Left hindlimb (tissue), 1 donor: ENCODE results near the gene ACBD6.

Experiments
- DNase-seq: peaks from one replicate; pipeline ENCODE4 v3.0.0-alpha.2; 2018

The ACBD6 gene

DNA sequence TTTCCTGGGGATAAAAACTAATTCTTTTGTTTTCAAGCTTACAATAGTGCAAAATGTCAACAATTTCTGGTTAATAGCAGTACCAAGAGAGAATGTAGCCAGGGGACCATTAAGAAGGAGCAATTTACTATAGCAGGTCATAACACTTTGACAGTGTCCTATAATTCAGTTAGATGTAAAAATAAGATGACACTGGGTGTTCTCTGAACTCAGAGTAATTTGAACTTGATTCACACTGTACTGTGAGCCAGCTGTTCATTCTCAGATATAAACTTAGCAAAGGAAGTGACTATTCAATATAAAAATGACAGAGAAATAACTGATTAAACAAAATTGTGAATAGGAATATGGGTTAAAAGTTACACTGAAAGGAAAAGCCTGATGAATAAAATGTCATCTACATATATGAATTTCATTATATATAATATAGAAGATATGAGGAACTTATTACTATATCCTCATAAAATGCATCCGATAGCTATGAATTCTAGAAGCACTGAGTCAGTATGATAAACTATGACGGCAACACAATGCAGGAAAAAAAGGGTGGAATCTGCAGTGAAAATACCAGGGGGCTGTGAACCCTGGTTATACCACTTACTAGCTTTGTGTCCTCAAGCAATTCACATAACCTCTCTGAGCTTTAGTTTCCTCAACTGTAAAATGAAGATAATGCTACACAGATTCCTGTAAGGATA, 135.9 kb downstream of the ACBD6 start:
- no peak for DNase-seq

DNA sequence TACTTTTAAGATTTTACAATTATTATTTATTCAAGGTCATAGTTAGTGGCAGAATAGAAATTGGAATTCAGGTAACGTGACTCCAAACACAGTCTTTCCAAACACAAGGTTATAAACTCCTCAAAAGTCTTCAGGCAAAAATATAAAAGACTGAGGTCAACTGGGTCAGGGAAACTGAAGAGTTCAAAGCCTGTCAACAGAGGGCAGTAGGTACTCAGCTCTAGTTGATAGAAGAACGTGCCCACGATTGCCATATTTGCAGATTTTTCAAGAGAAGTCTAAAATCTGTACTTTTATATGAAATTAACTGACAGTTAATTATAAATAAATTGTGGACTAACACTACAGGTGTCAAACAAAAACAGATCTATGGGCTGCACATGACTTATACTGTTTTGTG, 137.3 kb downstream of the ACBD6 start:
- no peak for DNase-seq

DNA sequence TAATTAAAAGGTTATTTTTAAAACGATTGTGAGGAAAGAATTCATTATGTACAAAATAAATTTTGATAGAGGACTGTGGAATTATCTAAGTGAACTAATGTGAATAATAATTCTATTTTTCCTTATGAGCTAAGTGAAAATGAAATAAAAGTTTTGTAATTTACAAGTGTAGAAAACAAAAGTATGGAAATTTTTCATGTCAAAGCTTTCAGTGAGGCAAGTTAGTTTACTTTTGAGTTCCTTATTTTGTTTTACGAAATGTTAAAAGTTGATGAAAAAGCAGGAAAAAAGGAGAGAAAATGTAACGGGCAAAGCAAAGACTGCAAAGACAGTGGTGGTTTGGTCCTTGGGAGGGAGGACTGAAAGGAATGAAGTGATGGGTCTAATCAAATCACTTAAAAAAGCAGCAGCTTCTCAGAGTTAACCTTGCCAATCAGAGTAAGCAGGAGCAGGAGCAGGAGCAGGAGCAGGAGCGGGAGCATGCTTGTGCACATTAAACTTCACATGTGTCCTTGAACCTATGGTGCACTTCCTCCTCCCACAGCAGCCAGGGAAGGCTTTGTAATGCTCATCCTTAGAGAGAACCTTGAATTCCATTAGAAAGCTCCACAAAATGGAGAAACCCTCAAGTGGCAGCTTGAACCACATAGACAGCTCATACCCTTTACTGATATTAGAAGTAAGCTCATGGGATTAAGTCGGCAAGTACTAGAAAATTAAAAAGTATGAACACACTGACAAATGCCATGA, 139.0 kb downstream of the ACBD6 start:
- no peak for DNase-seq

DNA sequence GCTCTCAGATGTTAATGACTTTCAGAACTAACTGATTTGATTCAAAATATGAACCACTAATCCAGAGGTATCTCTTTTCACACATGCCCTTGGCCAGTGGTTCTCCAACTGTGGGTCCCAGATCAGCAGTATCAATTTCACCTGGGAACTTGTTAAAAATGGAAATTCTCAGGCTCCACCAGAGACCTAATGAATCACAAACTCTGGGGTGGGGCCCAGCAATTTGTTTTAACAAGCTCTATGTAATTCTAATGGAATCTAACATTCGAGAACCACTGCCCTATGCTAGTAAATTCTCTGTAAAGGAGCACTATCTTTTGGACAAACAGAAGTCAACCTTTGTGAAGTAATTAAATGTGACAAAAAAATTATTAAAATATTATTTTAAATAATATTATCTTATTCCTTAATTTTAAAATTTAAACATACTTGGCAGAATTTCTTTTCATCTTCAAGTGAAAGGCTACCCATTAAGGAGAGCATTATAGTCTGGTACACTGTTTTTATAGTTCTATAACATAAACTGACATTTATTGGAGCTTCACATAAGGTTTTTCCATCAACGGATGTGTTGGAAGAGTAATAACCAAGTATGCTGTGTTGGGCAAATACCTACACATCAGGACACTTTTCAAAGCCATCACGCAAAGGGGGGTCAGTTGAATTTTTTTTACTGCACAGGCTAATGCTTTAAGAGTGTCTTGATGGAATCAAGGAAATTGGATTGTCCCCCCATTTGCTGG, 141.9 kb downstream of the ACBD6 start:
- no peak for DNase-seq

DNA sequence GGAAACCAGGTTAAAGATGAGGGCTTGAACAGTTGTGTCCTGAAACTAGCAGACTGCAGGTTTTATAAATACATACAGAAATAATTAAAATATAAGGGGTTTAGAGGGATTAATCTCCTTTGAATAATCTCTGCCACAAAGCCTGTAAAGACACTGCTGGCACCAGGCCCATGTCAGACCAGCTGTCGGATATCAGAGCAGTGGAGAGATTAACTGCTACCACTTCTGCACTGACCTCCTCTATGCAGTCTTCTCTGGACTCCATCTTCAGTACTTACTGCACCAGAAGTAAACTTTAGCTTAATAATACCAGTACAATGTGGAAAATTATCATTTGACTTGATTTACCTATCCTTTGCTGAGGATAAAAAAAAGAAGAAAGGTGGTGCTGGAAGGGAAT, 143.7 kb downstream of the ACBD6 start:
- DNase-seq = peak; percentile 32

DNA sequence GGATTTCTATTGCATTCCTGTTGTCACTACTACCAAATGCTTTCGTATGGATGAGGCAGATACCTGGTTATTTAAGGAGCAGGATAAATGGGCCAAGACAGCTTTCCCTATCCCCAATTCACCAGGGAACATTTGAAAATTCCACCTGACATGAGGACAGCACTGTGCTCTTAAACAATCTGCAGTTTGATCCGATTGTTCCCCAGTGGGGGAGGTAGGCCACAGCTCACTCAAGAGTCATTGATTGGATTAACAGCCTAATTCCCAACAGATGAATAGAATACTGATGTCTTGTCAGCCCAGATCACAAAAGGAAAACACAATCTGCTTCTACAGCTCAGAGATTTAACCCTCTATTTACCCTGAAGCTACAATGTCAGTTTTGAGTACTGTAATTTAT, 148.4 kb downstream of the ACBD6 start:
- DNase-seq = no peak

DNA sequence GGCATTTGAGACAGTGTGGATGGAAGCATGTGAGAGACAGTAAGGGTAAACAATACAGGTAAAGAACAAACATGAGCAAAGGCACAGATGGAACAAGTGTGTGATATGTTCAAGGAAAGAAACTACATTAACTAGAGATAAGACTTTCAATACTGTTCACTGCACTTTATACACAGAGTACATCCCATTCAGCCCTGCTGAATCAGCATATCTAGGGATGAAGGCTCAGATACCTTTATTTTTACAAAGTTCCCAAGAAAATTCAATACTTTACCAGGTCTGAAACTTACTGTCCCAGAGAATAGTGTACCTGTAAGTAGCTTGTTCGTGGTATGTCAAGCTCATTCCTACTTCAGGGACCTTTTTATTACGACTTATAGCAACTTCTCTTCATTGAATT, 149.8 kb downstream of the ACBD6 start:
- DNase-seq = no peak

DNA sequence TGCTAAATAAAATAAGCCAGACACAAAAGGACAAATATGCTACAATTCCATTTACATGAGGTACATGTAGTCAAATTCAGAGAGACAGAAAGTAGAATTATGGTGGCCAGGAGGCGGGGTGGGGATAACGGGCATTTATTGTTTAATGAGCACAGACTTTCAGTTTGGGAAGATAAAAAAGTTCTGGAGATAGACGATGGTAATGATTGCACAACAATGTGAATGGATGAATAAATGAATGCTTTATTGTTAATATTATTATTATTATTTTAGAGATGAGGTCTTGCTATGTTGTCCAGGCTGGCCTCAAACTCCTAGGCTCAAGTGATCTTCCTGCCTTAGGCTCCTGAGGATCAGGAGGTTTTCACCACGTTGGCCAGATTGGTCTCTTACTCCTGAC, 150.4 kb downstream of the ACBD6 start:
- no peak for DNase-seq

DNA sequence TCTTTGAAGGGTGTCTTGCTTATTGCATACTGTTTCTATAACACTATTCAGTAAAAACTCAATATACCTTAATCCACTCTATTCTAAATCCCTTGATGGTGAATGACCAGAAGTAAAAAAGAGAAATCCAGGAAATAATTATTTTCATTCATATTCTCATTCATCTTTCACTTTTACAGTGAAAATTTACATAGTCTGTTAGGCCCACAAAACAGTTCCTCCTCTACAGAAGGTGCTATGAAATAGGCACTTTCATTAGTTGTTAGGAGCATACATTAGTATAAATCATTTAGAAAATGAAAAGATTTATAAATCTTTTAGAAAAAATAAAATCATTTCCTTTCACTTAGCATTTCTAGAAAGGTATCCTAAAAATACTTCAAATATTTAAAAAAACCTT, 157.2 kb downstream of the ACBD6 start:
- DNase-seq = no peak

DNA sequence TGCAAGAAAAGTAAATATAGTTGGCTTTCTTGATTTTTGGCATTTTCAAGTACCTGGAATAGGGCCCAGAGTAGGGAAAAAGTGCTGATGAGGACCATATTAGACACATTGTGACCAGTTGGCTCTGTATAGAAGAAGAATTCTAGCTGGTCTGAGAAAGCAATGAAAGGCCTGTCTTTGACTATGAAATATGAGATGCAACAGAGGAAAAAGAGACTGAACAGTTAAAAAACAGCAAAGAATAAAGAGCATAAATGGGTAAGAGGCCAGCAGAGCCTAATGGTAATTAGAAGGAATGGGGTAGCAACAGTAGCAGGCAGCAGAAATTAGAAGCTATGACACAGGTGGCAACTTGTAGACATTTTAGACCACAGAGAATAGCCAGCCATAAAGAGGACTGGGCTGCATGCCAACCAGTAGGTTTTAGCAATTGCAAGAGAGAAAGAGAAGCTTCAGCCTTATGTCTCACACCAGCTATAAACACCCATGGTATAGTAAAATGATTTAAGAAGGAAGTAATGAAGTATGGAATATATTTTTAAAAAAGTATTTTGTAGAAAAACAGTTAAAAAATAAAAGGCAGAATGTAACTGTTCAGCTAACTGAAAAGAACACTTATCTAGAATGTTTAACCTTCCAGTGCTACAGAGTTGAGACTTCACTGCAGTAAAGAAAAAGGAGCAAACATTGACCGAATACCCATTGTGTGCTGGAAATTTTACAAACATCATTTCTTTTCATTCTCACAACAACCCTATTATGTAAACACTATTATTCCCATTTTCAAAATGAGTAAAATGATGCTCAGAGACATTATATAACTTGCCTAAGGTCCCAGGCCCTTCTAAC, 158.2 kb downstream of the ACBD6 start:
- peak; percentile 39 for DNase-seq

DNA sequence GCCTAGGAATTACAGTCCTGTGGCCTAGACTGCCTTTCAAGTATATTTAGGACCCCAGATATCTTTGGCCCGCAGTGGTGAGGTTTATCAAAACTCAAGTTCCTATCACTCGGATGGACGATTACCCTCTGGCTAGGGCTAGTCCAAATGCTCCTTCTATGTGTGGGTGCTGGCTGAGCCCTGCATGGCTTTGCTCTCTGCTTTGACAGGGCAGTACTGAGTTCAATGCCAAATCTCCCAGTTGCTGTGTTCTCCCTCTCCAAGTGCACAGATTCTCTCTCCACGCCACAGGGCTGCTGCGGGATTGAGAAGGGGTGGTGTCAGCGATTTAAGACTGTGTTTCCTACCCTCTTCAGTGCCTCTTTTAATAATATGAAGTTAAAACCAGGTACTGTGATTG, 175.3 kb downstream of the ACBD6 start:
- no peak for DNase-seq

DNA sequence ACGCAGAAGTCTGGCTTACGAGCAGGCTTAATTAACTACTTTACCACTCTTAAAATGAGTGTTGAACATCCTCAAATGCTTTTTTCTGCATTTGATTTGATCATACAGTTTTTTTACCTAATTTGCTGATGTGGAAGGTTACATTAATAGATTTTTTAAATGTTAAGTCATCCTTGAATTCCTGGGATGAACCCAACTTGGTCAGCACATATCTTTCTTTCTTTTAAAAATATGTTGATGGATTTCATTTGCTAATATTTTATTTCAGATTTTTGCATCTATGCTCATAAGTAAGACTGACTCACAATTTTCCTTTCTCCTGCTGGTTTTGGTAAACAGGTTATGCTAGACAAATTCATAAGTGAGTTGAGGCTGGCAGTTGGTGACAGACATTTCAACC, 189.5 kb downstream of the ACBD6 start:
- no peak for DNase-seq

DNA sequence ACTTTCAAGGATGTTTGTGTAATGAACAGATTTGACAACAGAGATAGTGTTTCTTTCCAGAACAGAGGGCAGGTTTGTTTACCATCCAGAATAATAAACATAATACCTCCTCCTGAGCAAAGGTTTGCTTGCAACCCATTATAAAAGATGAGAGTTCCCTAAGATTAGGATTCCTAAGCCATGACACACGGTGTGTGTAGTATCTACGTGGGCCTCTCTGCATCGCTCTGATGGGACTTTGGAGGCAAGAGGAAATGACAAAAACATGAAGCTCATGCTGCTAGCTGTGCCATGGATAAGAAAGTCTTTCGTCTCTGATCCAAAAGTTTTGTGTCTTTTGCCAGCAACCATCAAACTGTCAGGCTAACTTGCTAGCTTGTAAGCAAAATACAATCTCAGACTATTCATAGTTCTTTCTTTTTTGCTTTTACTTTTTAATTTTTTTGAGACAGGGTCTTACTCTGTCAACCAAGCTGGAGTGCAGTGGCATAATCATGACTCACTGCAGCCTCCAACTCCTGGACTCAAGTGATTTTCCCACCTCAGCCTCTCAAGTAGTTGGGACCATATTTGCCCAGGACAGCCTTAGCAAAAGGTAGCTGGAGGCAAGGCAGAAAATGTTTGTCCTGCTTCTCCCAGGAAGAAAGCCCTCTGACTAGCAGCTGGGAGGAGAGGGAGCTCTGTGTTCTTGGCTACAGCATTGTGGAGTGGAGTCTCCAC, 191.2 kb downstream of the ACBD6 start:
- DNase-seq = no peak

DNA sequence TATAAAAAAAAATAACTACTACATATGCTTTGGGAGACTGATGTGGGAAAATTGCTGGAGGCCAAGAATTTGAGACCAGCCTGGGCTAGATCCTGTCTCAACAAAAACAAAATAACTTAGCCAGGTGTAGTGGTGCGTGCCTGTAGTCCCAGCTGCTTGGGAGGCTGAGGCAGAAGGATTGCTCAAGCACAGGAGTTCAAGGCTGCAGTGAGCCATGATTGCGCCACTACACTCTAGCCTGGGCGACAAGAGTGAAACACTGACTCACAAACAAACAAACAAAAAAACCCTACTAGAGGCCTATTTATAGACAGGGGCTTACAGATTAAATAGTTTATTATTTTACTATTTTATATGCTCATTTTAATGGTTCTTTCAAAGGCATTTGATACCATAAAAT, 192.3 kb downstream of the ACBD6 start:
- DNase-seq = no peak

DNA sequence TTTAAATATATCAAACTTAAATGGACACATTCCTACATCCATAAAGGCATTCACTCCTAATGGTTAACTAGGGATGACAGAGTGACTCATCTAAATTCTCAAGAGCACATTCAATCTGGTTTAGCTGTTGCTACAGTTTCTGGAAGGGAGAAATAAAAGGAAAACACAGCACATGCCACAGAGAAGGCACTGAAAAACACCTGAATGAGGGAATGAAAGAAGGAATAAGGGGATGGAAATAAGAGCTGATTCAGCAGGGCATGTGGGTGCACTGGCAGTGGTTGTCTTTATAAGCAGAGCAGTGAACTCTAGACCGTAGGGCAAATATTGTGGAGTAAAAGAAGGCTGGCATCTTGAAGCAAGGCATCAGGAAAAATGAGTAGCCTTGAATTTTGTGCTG, 193.0 kb downstream of the ACBD6 start:
- no peak for DNase-seq

DNA sequence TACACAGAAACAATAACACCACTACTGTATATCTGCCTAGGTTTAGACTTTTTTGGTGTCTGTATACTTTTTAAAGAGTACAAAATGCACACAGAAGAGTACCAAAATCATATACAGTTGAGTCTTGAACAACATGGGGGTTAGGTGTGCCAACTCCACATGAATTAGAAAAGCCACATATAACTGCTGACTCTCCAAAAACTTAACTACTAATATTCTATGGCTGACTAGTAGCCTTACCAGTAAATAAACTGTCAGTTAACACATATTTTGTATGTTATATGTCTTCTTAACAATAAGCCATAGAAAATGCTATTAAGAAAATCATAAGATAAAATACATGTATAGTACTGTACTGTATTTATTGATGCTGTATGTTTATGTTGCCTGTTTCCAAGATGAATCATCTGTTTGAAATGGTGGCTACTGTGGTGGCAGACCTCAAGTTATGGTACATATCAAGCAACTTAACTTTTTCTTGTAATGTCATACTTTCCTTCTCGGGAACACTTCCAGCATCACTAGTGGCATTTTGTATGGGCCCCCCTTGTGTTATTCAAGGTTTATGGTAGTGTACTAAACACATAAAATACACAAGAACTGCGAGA, 201.1 kb downstream of the ACBD6 start:
- DNase-seq = no peak

DNA sequence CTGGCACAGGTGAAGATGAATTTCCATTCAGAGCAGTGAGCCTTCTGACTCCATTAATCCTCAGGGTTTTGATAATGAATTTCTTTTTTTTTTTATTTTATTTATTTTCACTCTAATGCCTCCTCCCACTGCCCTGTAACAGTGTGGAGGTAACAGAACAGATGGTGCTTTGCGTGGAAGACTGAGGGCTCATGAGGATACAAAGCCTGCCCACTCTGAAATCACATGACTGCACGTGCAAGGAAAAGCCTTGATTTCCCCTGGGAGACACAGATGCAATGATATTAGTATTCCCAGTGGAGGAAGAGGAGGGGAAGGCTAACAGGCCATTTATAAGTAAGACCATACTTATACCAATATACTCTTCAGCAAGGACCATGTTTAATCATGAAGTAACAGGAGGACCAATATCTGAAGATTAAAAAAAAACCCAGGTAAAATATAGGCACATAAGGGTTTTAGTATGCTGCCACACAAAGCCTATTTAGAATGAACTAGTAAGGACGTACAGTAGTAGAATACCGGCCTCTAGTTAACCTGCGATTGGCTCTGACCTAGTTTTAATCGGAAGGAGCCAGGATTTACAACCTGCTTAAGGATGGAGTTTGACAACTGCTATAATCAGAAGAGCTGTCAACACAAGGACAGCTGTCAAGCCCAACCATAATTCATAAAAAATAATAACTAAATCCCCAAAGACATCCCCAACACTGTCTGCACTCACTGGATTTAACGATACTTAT, 202.7 kb downstream of the ACBD6 start:
- DNase-seq = no peak

DNA sequence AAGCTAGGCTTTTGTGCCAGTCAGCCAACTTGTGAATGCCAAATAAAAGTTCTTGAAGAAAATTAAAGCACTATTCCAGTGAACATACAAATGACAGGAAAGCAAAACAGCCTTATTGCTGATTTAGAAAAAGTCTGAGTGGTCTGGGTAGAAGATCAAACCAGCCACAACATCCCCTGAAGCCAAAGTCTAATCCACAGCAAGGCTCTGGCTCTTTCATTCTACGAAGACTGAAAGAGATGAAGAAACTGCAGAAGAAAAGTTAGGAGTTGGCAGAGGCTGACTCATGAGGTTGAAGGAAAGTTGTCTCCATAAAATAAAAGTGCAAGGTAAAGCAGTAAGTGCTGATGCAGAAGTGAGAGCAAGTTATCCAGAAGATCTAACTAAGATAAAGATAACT, 206.4 kb downstream of the ACBD6 start:
- DNase-seq = no peak

DNA sequence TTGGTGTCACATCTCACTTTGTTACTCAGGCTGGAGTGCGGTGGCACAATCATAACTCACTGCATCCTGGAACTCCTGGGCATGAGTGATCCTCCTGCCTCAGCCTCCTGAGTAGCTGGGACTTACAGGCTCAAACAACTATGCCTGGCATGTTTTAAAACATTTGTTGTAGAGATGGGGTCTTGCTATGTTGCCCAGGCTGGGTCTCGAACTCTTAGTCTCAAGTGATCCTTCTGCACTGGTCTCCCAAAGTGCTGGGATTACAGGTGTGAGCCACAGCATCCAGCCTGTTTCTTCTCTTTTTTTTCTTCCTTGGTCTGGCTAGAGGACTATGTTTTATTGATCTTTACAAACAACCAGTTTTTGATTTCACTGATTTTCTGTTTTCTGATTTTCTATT, 207.7 kb downstream of the ACBD6 start:
- no peak for DNase-seq

DNA sequence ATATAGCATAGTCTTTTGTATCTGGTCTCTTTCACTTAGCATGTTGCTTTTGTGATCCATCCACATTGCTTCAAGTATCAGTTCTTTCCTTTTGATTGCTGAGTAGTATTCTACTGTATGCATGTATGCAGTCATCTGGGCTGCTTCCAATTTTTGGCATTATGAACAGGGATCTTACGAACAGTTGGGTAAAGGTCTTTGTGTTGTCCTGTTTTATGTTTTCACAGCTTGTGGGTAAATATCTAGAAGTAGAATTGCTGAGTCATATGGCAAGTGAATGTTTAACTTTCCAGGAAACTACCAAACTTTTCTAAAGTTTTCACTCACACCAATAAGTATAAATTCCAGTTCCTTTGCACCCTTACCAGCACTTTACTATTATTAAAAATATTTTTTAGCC, 211.4 kb downstream of the ACBD6 start:
- no peak for DNase-seq
